Activated CD8-positive, alpha-beta memory T cell treated with anti-CD3 and anti-CD28 coated beads, Interleukin-2, amount 50 U/mL, for 1 hour (primary cell): ENCODE results near the gene RNF212.
"Not testable (repeated sequence)": the region's sequence is repeated elsewhere in the genome, so short reads cannot be mapped to it uniquely, and the experiment has no call there.

Source experiments
- DNase-seq: peaks from one replicate; pipeline ENCODE4 v3.0.0-alpha.2; 2020; ENCODE audit errors: extremely low read depth

The RNF212 gene

DNA sequence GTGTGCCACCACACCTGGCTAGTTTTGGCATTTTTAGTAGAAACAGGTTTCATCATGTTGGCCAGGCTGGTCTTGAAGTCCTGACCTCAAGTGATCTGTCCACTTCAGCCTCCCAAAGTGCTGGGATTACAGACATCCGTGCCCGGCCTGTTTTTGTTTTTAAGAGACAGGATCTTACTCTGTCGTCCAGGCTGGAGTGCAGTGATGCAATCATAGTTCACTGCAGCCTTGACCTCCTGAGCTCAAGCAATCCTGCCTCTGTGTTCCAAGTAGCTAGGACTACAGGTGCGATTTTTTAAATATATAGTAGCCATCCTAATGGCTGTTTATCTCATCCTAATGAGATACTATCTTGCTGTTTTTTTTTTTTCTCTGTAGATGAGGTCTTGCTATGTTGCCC is 47.6 kb downstream of the RNF212 start:
- DNase-seq: no peak

- no peak for DNase-seq
Measured at GRCh38 chr4:1062419-1062818, 50.9 kb downstream of the RNF212 start.

- DNase-seq: no peak
Measured at GRCh38 chr4:1061760-1062159, 51.6 kb downstream of the RNF212 start.

- DNase-seq: no peak
Measured at GRCh38 chr4:1061056-1061700, 52.2 kb downstream of the RNF212 start.

DNA sequence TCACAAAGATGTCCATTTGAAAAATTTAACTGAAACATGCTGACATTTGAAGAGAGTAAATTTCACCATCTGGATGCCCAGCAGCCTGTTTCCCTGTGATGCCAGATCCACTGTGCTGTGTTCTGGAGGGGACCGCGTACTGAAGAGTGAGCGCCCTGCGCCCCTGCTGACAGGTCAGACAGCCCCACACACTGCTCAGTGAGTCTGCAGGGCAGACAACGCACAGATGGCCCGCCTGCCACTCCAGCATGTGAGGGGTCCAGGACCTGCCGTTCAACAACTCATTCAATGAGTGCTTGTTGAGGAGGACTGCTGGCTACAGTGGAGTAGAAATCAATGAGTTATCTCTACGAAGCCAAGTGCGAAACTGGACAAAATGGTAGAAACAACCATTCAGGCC is 52.7 kb downstream of the RNF212 start:
- no peak for DNase-seq

GRCh38 chr4:1060121-1060520 is 53.2 kb downstream of the RNF212 start:
- DNase-seq: no peak

GRCh38 chr4:1058997-1059665 is 54.2 kb downstream of the RNF212 start:
- DNase-seq: no peak

DNA sequence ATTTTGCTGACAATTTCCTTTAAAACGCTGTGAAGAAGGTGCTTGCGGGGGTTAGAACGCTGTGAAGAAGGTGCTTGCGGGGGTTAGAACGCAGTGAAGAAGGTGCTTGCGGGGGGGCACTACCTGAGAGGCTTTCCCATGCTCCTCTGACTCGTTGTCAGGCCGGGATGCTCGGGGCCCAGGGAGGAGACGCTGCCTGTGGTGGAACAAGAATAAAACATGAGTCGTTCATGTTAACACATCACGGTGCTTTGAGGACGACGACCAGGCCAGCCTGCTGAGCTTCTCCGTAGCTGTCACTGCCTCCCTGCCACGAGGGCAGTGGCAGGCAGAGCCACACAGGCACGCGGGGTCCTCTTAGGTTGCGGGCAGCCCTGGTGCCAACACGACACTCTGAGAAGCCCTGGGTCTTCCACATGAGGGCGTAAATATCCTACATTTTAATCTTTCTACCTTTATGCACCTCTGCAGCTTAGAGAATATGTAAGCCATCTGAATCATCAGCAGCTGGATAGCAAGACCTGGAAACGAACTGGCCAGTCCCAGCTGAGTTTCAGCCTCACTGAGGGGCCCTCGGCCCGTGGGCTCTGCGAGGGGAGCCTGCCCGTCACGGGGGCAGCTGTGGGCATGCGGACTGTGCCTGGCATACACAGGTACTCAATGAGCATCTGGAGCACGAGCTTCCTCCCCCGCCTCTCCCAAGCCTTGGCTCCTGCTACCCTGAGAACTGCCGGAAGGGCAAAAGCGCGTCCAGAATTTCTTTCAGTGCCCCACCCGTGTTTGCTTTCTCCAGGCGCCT is 55.0 kb downstream of the RNF212 start:
- DNase-seq: no peak

- no peak for DNase-seq
Measured at GRCh38 chr4:1057403-1057745, 56.0 kb downstream of the RNF212 start.

GRCh38 chr4:1056671-1057402 is 56.5 kb downstream of the RNF212 start:
- no peak for DNase-seq

DNA sequence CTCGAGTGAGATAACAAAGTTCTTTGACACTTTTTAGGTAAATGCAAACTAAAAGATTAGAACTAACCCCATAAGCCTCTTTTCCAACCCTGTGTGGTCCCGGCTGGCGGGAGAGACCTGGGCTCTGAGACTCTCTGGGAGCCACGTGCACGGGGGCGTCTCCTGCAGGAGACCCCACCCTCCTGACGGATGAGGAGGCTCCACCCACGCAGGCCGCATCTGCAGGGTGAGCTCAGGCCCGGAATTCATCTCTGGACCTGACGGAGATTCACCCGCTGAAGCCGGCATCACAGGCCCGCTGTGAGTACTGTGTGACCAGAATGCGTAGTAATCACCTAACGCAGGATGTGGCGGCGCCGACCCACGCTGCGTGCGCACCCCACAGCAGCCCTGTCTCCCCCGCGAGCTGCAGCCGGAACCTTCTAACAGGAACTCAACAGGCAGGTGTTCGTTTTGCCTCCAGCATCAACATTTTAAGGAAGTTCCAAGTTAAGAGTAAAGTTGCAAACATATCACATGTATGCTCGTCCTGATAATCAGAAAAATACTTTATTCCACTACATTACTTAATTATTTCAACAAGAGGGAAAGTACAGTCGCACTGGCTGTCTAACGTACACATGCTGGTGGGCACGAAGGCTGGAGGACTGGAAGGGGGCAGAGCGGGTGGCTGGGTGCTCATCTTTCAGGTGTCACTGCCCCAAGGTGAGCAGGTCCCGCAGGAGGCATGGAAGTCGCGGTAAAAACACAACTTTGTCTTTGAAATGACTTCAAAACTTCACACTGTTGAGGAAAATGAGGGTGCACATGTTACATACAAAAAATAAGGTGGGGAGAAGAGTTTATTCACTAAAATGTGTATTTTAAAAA is 57.4 kb downstream of the RNF212 start:
- peak; percentile 60 for DNase-seq

DNA sequence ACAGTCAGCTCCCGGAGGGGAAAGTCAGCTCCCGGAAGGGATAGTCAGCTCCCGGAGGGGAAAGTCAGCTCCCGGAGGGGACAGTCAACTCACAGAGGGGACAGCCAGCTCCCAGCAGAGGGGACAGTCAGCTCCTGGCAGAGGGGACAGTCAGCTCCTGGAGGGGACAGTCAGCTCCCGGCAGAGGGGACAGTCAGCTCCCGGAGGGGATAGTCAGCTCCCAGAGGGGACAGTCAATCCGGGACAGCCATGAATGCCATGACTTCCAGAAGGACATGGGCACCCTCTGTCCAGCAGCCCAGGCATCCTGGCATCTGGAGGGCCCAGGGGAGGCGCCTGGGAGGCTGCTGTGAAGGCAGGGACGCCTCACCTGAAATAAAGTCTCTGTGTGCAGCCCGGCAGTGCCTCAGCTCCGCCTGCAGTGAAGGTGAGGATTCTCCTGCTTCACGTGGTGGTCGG is 58.1 kb downstream of the RNF212 start:
- DNase-seq: not testable (repeated sequence)

- DNase-seq: not testable (repeated sequence)
Measured at GRCh38 chr4:1054696-1055242, 58.6 kb downstream of the RNF212 start.

GRCh38 chr4:1053891-1054290 is 59.5 kb downstream of the RNF212 start:
- not testable (repeated sequence) for DNase-seq

DNA sequence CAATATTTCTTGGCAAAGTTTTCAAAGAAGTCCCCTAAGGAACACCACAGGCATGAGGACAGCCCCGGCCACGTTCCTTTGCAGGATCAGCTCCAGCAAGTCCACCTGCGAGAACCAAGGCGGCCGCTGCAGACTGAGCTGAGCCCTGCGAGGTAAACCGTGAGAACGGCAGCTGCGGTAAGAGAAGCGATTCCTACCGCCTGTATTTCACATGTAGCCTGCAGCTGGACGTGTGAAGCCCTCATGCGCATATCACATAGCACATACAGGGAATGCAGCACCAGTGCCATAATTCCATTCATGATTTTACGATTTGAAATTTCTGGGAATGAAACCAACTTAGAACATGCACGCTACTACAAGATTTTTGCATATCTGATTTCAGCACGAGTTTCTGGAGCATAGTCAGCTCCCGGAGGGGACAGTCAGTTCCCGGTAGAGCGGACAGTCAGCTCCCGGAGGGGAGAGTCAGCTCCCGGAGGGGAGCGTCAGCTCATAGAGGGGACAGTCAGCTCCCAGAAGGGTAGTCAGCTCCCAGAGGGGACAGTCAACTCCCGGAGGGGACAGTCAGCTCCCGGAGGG is 60.2 kb downstream of the RNF212 start:
- DNase-seq: no peak

- no peak for DNase-seq
Measured at GRCh38 chr4:1052231-1052671, 61.1 kb downstream of the RNF212 start.

DNA sequence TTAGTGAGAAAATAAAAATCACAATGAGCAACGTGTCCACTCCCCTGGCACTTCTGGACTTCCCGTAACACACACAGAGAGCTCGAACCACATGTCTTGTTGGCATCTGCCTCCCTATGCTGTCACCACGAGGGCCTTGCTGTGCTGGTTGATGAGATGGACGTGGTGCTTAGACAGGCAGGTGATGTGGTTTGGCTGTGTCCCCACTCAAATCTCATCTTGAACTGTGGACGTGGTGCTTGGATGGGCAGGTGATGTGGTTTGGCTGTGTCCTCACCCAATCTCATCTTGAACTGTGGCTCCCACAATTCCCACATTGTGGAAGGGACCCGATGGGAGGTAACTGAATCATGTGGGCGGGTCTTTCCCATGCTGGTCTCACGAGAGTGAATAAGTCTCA is 61.9 kb downstream of the RNF212 start:
- no peak for DNase-seq

GRCh38 chr4:1050486-1051213 is 62.7 kb downstream of the RNF212 start:
- DNase-seq: no peak

DNA sequence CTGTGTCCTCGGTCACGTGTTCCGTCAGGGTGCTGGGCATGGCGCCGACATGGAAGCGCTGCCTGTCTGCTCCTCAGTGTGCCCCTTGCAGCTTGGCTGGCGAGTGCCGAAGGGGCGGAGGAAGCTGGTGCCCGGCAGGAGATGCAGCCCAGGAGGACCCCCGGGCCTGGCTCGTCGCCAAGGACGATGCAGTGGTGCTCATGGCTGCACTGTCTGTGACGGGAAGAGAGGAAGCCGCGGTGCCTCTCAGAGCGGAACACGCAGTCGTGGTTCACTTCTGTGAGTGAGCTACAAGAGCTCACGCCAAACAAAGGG is 63.8 kb downstream of the RNF212 start:
- no peak for DNase-seq
